NCI-H187 (cell line): ENCODE measurements around the gene C17orf113.

Source experiments
- DNase-seq, 2 experiments: peaks; one replicate each; lab custom pipeline; 2025; lab: John Stamatoyannopoulos, UW

Gene C17orf113

GRCh38 chr17:42050393-42051012 is at the start of gene C17orf113:
Gene C17orf113, minus strand, starts transcription at chr17:42050601. Its CDS starts 7,225 bp downstream, at chr17:42043376.
- DNase-seq, result no peak

- DNase-seq, result no peak
Measured at GRCh38 chr17:42098730-42099399, 48.5 kb upstream of the C17orf113 start.

GRCh38 chr17:42097691-42098631 is 47.6 kb upstream of the C17orf113 start, which contains the start of gene ZNF385C:
Gene ZNF385C, minus strand, starts transcription at chr17:42098473. Its CDS starts 35,417 bp downstream, at chr17:42063056.
- no peak for DNase-seq

- no peak for DNase-seq
Measured at GRCh38 chr17:42096360-42097111, 46.1 kb upstream of the C17orf113 start.

GRCh38 chr17:42094375-42095069 is 44.1 kb upstream of the C17orf113 start:
- DNase-seq, result no peak

GRCh38 chr17:42092939-42093338 is 42.5 kb upstream of the C17orf113 start:
- DNase-seq, result no peak

- DNase-seq, result no peak
Measured at GRCh38 chr17:42090964-42091790, 40.8 kb upstream of the C17orf113 start.

- DNase-seq, result no peak
Measured at GRCh38 chr17:42088736-42089135, 38.3 kb upstream of the C17orf113 start.

GRCh38 chr17:42087736-42088705 is 37.6 kb upstream of the C17orf113 start:
- DNase-seq, result no peak

- no peak for DNase-seq
Measured at GRCh38 chr17:42087042-42087701, 36.8 kb upstream of the C17orf113 start.

GRCh38 chr17:42081516-42082129 is 31.2 kb upstream of the C17orf113 start:
- DNase-seq, result no peak

- no peak for DNase-seq
Measured at GRCh38 chr17:42079541-42079940, 29.1 kb upstream of the C17orf113 start.

GRCh38 chr17:42078396-42079043 is 28.1 kb upstream of the C17orf113 start:
- no peak for DNase-seq

GRCh38 chr17:42077755-42078154 is 27.4 kb upstream of the C17orf113 start:
- no peak for DNase-seq

GRCh38 chr17:42076797-42077559 is 26.6 kb upstream of the C17orf113 start:
- no peak for DNase-seq

- no peak for DNase-seq
Measured at GRCh38 chr17:42075789-42076188, 25.4 kb upstream of the C17orf113 start.
